ENCODE data around the gene NFYB.
"Not testable (repeated sequence)": the region's sequence is repeated elsewhere in the genome, so short reads cannot be mapped to it uniquely, and the experiment has no call there.

The NFYB gene

DNA sequence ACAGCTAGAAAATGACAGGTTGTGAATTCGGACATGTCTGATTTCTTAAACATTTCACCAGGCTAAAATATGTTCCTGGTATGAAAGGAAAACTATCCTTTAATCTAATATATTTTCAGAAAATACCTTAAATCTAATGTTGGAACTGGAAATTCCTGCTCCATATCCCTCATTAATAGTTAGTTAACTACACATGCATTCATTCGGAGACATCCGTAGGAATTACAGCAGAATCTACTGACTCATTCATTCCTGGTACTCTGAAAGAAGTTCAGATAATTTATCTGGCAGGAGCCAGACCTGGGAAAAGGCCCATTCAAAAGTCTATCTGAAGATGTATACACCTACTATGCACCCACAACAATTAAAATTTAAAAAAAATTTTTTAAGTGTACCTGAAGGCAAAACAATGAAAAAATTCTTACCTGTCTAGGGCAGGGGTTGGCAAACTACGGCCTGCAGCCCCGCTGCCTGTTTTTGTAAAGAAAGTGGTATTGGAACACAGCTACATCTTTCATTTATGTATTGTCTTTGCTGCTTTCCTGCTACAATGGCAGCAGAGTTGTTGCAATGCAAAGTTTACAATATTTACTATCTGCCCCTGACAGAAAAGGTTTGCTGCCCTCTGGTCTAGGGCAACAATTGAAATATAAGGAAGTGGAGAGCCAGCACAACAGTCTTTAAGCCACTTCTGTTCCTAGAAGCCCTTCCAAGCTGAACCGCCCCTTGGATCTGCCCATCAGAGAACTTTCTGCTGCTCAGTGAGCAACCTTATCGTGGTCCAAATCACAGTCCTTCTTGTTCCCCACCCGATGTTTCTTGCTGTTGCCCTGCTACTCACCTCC is 17.9 kb upstream of the NFYB start:
- DNase-seq = no peak

GRCh38 chr12:104154806-104155205 is 16.8 kb upstream of the NFYB start:
- DNase-seq = no peak

GRCh38 chr12:104154286-104154685 is 16.3 kb upstream of the NFYB start:
- DNase-seq = no peak

DNA sequence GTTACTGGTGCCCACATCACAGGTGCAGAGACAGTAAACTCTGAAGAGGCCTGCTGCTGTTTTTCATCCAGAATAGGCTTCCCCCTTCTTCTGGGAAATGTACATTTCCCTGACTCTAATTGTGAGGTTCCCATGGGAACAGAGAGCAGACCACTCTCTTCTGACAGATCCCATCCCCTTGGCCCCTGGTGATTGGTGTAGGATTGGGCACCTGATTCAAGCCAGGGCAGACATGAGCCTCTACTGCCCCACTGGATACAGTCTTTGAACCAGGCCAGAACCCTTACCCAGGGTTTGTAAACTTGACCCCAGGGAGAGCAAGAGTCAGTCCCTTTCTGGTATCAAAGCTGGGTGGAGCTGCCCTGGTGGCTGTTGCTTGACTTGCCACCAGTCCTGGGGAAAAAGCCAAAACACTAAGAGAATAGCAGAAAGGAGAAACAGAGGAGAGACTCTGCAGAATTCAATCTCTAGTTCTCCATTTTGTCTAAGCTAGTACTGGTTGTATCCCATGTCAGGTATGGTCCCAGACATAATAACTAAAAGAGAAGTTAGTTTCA is 14.8 kb upstream of the NFYB start:
- DNase-seq = no peak

DNA sequence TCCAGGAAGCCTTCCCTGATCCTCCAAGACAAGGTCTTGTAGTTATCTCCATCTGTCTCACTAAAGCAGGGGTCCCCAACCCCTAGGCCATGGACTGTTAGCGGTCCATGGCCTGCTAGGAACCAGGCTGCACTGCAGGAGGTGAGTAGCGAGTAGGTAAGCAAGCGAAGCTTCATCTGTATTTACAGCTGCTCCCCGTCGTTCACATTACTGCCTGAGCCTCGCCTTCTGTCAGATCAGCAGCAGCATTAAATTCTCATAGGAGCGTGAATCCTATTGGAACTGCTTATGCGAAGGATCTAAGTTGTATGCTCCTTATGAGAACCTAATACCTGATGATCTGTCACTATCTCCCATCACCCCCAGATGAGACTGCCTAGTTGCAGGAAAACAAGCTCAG is 12.4 kb upstream of the NFYB start:
- no peak for DNase-seq

DNA sequence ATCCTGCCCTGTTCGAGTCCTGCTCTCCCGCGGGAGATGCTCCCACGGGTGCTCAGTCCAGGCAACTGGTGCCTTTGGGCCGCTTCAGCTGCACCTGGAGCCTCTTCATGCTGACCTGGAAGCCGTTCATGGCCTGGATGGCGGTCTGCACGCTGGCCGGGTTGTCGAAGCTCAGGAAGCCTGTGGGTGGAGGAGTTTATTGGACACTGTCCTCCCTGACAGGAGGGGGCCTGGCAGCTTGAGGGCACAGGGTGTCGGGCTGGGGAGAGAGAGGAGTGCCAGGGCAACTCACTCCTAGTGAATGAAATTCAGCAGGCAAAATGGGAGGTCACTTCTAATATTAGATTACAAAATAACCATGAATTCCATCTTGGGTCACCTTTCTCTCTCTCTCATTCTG is 9.3 kb upstream of the NFYB start:
- DNase-seq = no peak

GRCh38 chr12:104143918-104144317 is 5.9 kb upstream of the NFYB start:
- no peak for DNase-seq

GRCh38 chr12:104143002-104143401 is 5.0 kb upstream of the NFYB start:
- no peak for DNase-seq

- DNase-seq = no peak
These were observed 4.5 kb upstream of the NFYB start for GRCh38 chr12:104142543-104142942.

GRCh38 chr12:104138797-104139152 is 765 bp upstream of the NFYB start:
- DNase-seq = no peak

DNA sequence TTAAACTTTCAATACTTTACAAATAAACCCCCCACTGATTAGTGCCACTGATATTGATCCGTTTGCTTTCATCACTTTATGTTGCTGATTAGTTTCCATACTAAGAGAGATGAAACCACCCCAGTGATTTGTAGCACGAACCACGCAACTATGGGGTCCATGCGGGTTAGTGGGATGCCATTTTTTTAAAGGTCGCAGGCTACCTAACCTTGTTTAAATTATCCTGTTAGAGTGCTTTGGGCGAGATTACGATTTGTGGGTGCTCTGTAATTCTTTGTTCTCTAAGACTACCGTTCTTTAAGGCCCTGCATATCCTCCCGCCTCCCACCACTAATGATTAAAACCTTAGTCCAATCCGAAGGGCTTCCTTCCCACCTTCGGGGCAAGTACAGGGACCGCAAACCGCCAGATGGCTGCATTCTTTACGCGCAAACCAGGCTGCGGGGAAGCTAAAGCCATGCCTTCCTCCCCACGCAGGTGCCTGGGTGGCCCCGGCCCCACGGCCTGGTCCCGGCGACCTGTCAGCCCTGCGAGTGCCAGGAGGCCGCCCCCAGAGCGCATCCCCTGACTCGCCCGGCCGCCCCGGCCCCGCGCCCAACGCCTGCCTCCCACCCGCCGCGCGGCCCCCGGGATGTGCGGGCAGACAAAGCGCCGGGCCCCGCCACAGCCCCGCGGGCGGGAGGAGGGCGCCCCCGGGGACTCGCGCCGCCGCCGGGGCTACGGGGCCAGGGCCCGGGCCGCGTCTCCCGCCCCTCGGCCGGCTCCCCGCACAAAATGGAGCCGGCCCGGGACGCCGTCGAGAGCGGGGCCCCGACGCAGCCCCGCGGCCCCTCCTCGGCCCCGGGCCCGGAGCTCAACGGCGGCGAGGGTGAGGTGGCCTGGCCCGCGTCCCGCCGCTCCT is 759 bp downstream of the NFYB start:
- DNase-seq = peak in 3 of 4 experiments; percentile 13 to 23 (median 22)

DNA sequence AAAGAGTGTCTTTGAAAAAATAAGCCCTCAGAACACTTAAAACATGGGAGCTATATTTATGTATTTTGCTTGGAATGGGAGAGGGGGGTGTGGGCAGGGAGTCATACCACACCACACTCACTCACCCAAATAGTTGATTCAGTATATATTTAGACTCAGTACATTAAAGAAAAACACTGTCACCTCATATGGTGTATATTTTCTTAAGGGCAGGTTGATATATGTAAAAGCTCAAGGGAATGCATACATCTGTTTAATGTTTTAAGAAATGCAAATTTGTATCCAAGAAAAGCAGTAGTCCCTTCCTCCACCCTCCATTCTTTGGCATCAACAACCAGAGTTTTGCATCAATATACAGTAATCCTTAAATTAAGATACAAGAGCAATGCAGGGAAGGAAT is 1.4 kb downstream of the NFYB start:
- no peak for DNase-seq

- DNase-seq = no peak
These were observed 3.1 kb downstream of the NFYB start for GRCh38 chr12:104134882-104135281.

- DNase-seq = no peak
These were observed 4.1 kb downstream of the NFYB start for GRCh38 chr12:104133866-104134265.

DNA sequence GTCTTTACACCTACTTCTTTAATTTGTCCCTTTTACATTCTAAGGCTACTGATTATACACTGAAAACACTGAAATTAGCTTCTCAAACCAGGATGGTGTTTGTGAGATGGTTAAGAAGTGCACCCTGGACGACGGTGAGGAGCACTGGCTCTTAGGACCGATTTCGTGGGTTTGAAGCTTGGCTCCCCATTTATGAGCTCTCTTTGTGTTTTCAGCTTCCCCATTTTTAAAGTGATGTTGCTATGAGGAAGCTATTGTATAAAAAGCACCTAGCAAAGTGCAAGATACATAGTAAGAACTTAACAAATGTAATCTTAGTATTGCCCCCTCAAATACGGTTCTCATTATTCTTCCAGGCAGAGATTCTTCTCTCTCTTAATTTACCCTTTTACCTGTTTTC is 4.7 kb downstream of the NFYB start:
- no peak for DNase-seq

- no peak for DNase-seq
These were observed 5.6 kb downstream of the NFYB start for GRCh38 chr12:104132351-104132956.

- DNase-seq = no peak
These were observed 6.4 kb downstream of the NFYB start for GRCh38 chr12:104131609-104132008.

- DNase-seq = no peak
These were observed 7.2 kb downstream of the NFYB start for GRCh38 chr12:104130760-104131159.

DNA sequence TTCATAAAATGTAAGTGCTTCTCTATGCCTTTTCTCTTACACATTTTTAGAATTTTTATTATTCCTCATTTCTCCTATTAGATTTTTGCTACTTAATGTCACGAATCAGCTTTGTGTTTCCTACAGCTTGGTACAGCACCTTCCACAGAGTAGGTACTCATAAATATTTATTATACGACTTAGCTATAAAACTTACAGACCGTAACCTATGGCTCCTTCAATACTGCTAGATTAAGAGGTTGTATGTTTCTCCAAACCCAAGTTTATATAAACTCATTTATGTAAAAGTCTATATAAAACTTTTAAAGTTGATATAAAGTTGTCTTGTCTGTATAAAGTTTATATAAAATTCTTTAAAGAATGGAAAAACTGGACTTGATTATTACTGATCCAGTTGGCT is 11.5 kb downstream of the NFYB start:
- no peak for DNase-seq

DNA sequence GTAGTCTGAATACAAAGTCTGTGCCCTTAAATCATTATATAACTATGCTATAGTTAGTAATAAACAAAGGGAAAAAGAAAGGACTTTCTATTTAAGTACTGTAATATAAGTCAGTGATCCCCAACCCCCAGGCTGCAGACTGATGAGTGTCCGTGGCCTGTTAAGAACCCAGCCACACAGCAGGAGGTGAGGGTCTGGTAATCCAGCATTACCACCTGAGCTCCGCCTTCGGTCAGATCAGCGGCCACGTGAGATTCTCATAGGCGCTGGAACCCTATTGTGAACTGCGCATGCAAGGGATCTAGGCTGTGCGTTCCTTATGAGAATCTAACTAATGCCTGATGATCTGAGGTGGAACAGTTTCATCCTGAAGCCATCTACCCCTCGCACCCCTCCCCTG is 15.7 kb downstream of the NFYB start:
- no peak for DNase-seq

DNA sequence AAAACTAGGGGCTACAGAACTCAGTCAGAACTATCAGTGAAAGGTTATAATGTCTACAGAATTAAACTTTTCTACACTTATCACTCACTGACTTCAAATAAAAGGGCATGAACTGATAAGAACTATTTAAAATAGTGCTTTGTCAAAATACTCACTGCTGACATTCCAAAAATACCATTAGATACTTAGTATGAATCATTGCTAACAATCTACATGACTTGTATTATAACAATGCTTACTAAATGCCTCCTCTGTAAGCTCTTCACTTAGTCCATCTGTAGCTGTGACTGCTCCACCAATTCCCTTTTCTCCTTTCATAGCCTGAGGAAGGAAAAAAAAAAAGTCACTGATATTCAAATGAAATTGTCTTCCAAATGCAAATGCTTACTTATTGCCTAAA is 17.0 kb downstream of the NFYB start:
- DNase-seq = no peak

DNA sequence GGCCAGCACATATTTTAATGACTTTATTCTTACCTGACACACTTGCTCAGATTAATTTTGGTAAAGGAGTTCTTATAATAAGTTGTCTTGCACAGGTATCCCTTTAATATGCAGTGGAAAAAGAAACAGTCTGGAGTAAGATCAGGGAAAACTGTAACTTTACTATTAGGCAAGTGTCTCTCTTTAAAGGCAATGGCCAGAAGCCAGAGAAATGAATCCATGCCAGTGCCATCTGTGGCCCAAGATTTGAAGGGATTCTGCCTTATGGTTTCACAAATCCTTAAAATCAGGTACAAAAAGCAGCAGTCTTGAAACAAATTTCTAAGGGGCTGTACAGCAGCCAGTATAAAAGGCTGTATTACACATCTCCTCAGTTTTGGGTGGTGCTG is 22.4 kb downstream of the NFYB start:
- DNase-seq = no peak

DNA sequence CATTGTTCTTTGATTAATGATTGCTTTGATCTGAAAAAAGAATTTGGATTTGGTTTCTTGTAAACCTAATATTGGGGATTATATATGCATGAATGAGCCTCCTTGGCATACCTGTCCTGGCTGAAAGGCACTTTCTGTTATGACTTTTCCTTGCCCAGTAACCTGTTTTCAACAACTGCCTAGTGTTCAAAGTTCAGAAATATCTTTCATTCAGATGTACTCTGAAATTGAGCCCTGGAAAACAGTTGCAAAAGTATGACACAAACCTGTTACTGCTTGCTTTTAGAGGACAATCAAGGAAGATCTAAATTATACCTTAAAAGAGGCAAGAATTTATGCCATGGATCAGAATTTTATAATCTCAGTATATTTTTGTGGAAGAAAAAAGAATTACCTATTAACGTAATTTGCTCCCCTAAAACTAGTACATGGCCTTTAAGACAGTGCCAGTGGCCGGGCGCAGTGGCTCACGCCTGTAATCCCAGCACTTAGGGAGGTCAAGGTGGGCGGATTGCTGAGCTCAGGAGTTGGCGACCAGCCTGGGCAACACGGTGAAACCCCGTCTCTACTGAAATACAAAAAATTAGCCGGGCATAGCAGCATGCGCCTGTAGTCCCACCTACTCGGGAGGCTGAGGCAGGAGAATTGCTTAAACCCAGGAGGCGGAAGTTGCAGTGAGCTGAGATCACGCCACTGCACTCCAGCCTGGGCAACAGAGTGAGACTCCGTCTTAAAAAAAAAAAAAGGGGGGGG is 23.0 kb downstream of the NFYB start:
- DNase-seq = not testable (repeated sequence)

All from activated naive CD4-positive, alpha-beta T cell (primary cell).